ENCODE data around the gene PRTFDC1.
A peak's percentile ranks its signal among the peaks of the same experiment; 100 is the strongest.
"Not testable (repeated sequence)": the region's sequence is repeated elsewhere in the genome, so short reads cannot be mapped to it uniquely, and the experiment has no call there.

Gene PRTFDC1, protein sequence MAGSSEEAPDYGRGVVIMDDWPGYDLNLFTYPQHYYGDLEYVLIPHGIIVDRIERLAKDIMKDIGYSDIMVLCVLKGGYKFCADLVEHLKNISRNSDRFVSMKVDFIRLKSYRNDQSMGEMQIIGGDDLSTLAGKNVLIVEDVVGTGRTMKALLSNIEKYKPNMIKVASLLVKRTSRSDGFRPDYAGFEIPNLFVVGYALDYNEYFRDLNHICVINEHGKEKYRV

DNA sequence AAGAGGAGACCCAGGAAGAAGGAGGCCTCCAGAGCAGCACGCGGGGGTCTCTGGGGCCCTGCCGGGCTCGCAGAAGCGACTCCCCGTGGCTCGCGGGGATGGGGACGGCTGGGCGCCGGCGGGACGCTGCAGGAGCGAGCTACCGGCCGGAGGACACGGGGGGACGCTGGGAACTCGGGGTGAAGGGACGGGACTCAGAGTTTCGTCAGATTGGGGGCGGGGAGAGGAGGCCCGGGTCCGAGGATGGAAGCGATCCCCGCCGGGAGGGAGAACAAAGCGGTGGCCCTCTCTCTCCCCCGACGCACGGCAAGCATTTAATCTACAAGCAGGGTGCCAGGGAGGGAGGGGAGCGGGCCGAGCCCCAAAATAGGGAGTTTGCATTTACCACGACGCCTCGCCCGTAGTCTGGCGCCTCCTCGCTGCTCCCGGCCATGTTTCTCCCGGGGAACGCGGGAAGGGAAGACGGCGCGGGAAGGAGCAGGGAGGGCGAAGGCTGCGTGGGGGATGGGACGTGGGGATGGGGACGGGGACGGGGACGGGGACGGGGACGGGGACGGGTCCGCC is at the start of gene PRTFDC1:
Gene PRTFDC1 (minus strand): TSS at position 464 of the 564 bp plus-strand sequence. CDS start 31 bp downstream, at position 433.
- DNase-seq (ENCODE audit: low read depth), result peak; percentile 16

DNA sequence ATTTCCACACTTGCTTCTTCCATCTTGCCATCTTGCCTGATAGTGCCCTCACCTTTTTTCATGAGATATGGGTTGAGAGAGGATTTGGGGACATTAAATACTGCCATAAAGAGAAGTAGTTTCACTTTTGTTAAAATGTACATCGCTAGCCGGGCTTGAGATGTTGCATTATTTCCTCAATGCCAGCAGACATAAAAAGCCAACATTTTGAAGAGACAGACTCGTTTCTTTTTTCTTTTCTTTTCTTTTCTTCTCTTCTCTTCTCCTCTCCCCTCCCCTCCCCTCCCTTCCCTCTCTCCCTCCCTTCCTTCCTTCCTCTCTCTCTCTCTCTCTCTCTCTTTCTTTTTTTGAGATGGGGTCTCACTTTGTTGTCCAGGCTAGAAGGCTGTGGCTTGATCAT is 45.6 kb upstream of the PRTFDC1 start:
- DNase-seq (ENCODE audit: low read depth), result no peak

DNA sequence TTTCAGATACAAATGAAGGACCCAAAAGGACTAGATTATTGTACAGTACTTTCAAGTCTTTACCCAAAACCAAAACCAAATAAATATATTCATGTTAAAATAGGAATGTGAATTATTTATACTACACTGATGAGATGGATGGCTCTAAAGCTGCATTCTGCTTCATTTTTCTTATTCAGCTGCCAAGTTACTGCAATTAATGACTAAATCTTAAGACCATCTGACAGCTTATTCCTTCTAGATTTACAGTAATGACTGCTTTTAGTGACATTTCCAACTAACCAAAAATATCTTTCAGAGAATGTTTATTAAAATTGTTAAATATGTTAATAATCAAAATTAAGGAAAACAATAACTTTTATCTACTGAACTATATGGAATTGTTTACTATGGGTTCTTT is 42.7 kb upstream of the PRTFDC1 start:
- no peak for DNase-seq (ENCODE audit: low read depth)

DNA sequence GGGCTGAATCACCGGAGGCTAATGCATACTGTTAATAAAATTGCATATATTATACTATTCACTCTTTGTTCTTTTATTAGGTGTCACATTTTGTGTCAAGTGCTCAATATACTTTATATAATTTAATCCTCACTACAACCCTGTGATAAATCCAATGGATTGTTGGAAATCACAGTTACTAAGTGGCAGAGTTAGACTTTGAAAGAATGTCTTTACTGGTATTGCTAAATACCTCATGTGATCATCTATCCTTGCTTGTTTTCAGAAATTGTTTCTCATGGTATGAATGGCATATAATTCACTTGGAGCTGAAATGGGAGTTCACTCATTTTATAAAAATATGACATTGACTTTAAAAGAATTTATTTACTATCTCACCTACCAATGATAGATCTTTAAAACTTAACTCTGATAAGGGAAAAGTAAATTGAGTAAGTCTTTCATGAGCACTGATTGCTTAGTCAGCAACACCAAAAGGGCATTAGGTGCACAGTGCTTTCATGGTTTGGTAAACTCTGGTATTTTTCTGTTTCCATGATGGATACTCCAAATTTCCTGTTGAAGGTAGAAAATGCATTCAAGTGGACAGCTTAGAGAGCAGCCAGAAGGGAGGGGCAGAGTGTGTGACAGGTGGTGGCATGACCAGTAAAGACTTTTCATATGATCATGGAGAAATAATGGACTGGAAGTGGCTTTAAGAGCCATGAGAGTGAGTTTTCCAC is 41.0 kb upstream of the PRTFDC1 start:
- DNase-seq (ENCODE audit: low read depth), result peak; percentile 25

DNA sequence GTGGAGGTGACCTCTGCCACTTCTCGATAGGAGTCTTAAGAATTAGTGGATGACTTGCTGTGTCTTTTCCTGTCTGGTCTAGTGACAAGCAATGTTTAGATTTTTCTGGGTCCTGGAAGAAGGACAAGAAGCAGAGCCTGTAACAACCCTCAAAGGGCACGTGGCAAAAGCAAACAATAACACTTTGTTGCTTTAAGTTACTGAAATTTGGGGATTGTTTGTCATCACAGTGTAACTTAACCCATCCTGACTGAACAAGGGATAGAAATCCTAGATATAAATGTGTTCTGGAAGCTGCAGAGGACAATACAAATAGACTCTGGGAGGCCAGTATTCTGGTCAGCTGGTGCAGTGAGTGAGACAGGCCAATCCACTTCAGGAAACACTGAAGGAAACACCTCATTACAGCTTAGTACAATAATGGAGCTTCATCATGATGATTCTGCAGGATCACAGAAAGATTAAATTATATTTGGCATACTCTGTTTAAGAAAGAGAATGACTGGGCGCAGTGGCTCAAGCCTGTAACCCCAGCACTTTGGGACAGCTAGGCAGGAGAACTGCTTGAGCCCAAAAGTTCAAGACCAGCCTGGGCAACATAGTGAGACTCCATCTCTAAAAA is 40.2 kb upstream of the PRTFDC1 start:
- DNase-seq (ENCODE audit: low read depth), result no peak

DNA sequence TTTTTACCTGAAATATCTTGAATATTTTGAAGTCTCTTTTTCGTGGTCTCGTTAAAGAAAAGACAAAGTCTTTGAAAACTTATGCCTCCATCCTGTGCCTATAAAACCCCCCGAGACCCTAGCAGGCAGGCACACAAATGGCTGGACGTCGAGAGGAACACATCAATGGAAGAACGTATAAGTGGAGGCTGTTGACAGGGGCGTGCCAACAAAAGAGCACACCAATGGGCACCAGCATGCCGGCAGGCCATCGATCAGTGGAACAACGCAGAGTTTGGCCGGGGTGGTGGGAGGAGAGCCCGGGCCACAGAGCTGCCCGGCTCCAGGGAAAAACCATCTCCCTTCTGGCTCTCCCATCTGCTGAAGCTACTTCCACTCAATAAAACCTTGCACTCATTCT is 38.9 kb upstream of the PRTFDC1 start:
- no peak for DNase-seq (ENCODE audit: low read depth)

DNA sequence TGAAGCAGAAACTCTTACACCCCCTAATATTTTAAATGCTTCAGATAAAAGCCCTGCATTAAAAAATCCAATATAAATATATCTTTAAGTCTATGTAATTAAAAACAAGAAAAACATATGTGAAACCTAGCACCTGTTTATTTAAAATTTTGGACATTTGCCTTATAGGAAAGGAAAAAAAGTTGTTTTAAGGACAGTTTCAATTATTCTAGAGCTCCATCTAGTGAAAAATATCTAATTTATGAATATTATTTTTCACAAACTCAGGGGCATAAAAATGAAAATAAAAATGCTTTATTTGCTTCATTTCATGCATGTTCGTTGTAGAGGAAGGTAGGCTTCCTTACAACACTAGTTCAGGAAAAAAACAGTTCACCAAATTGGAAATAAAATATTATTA is 37.5 kb upstream of the PRTFDC1 start:
- DNase-seq (ENCODE audit: low read depth), result no peak

DNA sequence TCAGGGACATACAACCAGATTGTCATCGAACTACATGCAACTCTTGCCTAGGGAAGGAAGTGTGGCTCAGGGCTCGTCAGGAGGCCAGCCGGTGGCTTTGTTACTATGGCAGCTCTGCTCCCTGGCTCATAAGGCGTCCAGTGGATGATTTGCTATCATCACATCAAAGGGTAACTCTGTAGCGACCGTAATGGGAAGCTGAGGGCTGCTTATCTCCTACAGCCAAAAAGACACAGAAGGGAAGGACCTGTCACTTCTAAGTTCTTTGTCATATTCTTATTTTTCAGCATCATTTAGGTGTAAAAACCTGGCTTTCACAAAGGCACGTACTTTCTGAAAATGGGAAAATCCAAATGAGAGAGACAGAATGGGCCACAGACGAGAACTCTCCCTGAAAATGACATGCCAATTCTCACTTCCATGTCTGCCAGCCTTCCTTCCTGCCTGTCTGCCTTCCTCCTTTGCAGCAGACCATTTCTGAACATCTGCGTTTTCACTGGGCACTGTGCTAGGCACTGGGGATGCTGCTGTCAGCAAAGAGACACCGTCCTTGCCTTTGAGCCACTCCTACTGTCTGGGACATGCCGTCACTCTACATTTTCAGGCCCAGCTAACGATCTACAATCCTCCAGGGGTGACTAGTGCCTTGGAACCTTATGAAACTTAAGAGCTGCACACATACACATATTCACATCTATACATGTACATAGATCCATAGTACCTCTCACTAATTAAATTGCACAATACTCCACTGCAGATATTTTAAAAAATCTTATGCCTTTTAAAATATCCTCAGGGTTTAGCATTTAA is 36.6 kb upstream of the PRTFDC1 start:
- no peak for DNase-seq (ENCODE audit: low read depth)

DNA sequence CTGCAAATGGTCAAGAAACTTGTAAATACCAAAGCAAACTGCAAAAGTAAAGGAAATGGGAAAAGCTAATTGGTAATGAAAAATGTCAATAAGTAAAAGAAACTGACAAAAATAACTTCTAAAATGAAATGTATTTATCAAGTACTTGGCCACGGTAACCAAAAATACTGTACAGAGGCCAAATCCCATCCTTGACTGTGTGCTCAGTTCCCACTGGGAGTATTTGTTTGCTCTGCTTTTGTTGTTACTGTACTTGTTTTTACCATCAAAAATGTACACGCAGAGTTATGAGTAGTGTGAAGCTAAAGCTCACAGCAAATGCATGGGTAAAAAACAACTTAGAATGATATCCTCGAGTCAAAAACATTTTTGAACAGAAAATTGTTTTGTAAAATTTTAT is 32.5 kb upstream of the PRTFDC1 start:
- no peak for DNase-seq (ENCODE audit: low read depth)

DNA sequence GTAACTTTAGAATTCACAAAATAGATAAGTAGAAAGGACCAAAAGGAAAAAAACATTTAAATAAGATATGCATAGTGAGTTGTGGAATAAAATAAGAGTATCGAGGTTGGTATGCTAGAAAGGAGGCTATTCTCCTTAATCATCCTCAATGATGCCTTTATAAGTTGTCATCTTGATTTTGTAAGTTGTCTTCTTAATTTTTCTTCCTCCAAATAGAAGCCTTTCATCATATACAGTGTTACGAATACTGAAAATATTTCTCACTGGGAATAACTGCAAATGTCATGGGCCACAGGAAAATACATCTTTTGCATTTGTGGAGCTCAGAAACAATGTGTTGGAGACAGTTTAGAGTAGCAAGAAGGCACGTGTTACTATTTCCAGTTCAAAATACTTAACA is 31.5 kb upstream of the PRTFDC1 start:
- peak; percentile 61 for DNase-seq (ENCODE audit: low read depth)

DNA sequence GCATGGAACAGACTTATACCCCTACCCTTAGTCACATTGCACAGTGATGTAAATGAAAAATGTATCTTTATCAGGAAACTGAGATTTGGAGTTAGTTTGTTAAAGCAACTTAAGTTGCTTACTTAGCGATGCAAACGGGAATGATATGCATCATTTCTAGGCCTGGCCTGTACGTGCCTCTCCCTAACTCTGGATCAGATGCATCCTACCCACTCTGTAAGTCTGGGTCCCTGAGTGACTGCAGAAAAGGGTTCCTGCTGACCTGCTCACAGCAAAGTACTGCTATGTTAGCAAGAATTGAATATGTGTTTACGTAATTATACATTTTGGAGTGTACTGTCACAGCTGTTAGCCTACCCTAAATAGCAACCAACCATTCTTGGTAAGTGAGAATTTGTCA is 30.7 kb upstream of the PRTFDC1 start:
- no peak for DNase-seq (ENCODE audit: low read depth)

DNA sequence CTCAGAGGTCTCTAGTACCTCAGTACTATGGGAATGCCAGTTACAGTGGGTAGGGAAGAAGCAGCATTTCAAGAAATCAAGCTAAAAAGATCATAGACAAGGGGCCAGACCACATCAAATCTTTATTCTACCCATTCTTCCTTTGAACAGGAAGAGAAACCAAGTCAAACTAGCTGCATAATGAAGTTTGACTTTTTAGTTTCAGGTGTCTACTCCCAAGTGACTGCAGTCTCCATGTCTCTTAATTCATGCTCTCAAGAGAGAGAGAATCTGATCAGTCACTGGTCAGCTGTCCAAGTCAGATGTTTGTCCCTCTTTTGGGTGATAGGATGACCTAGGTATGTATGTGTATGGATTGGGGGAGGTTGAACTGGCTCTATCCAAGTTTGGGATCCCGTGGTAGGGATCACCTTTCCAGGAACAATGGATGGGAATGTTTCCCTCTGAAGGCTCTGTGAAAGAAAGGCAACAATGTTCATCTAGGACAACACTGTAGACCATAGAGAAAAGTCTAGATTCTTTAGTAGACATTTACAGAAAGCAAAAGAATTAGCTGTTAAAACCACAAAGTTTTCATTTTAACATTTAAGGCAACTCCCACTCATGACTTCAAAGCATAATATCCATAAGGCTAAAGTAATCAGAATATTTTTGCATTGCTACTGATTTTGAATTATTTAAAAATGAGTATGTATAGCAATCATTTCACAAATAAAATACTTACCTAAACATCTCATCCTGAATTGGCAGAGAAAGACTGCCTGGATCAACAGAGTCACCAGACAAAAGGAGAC is 30.1 kb upstream of the PRTFDC1 start:
- DNase-seq (ENCODE audit: low read depth), result no peak

DNA sequence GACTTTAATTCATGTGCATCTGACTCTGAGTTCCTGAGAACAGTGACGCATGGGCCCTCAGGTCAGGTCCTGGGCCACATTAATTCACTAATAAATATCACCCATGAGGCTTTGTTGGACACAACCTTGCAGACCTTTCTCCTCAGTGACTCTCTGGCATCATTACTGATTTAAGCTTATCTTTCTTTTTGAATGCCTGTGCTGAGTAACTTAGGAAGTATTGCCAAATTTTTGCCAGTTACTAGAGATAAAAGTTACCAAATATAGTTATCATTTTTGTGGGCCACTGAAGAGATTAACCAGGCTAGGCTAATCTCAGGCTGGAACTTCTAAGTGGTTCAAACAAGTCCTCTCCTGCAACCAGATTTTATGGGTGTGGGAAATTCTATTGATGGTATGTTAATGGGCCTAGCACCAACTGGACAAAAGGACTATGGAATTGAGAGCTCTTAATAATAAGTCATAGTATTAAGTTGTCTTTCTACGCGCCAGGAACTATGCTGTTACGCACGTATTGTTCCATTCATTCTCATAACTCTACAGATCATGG is 28.8 kb upstream of the PRTFDC1 start:
- DNase-seq (ENCODE audit: low read depth), result peak; percentile 100

DNA sequence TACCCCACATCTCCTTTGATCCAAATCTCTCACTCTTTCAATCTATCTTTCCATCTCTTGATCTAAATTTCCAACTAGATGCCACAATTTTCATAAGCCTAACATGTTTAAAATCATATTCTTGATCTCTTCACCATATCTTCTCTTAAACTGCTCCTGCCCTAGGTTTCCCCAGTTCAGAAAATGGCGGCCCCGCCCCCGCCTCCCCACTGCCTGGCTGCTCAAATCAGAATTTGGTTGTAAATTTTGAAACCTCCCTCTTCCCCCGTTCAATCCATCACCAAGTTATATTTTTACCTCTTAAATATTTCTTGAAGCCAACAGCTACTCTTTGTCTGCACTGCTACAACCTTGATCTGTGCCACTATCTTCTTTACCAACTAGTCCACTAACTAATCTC is 27.3 kb upstream of the PRTFDC1 start:
- no peak for DNase-seq (ENCODE audit: low read depth)

DNA sequence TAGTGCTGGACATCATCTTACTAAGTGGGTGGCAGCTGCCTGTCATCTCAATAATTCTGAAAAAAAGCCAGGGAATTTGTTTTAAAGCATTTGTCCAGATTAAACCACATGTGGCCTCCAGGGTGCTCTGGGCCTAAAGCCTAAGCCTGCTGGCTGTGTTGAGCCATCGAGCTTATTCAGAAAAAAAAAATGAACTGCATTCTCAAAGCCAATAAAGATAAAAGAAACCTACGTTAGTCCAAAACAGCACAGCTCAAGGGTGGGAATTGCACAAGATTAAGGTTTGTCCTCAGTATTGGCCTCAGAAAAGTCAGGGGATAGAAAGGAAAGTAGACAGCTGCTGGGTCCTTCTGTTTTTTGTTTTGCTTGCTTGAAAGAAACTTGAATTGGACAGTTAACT is 22.6 kb upstream of the PRTFDC1 start:
- DNase-seq (ENCODE audit: low read depth), result peak; percentile 96

DNA sequence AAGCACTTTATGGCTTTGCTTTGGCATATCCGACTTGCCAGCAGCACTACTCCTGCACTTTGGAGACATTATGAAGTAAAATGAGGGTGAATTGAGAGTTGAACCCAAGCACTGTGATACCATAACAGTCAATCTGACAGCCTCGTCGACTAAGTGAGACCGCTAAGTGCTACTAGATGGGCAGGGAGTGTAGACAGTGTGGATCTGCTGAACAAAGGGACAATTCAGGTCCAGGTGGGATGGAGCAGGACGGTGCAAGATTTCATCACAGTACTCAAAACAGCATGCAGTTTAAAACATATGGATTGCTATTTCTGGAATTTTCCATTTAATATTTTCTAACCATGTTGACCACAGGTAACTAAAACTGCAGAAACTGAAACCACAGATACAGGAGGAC is 20.8 kb upstream of the PRTFDC1 start:
- no peak for DNase-seq (ENCODE audit: low read depth)

DNA sequence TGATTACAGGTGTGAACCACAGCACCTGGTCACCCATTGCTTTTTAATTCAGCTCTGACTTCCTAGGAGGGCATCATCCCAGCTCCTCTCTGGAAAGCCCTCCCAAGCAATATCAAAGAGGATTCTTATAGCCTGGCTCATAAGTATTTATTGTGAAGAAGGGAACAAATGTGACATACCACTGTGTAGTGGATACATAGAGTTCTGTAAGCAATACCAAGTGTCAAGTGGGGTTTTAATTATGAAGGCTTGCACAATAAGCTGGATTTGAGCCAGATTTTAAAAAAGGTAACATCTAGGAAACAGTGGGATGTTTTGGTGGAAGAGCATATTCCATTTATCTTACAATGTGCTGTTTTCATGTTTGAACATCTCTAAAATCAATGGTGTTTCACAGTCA is 19.0 kb upstream of the PRTFDC1 start:
- peak; percentile 31 for DNase-seq (ENCODE audit: low read depth)

DNA sequence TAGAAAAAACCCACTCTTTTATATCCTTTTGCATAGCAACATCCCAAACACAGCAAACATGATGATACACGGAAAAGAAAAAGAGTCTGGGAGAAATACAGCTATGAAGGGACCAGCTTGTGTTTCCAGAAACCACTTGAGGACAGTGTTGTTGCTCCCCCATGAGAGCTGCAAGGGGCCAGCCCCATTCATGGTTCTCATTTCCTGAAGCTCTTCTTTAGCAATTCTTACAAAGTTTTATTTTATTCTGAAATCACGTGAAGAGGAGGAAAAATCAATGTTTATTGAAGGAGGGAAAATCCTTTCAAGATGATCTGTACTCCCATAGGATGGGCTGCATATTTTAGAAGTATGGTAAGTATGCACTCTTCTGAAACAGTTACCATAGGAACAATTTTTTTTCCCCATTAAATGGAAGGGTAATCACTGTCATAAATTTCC is 17.5 kb upstream of the PRTFDC1 start:
- DNase-seq (ENCODE audit: low read depth), result no peak

DNA sequence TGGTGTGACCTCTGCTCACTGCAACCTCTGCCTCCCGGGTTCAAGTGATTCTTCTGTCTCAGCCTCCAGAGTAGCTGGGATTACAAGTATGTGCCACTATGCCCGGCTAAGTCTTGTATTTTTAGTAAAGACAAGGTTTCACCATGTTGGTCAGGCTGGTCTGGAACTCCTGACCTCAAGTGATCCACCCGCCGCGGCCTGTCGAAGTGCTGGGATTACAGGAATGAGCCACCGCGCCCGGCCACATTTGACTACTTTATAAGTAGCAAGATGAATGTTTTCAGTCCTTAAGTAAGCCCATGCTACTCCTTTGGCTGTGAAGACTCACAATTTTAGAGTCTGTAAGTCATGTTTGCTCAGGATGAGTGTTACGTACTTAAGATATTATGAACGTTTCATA is 16.5 kb upstream of the PRTFDC1 start:
- DNase-seq (ENCODE audit: low read depth), result not testable (repeated sequence)

DNA sequence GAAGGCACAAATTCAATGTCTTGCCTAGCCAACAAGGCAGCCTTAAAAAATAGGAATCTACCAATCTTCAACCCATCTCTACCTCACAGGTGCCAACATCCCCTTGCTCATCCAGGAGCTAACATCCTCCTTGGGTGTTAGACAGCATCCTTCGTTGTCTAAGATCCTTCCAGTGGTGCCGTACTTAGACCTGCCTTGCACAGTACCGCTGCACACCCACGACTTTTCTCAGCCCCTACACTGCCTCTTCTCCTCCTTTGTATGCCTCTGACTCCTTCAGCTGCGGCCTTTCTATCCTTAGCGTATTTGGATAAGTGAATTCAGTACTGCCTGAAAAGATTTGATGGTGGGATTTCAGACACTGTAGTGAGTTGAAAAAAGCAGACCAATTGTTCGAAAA is 15.9 kb upstream of the PRTFDC1 start:
- DNase-seq (ENCODE audit: low read depth), result no peak

DNA sequence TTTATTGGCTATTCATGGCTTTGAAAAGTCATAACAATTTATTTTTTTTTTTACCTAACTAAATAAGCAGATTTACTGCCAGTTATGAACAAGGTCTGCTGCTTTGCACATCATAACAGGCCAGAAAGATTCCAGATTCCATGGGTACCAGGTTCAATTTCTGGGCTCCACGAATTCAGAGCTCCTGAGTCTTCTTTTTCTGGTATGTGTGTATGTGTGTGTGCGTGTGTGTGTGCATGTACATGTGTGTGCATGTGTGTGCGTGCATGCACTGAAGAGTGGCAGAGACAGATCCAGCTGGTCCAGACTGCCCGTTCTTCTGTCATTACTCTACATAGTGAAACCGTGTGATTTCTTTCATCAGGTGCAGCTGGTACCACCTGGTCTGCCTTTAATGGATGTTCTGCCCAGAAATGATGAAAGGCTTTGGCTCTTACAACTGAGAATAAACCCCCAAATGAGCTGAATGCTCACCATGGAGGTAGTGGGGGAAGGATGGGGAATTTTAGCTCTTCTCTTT is 14.6 kb upstream of the PRTFDC1 start:
- DNase-seq (ENCODE audit: low read depth), result no peak
